Astrocyte (in vitro differentiated cells and primary cell): ENCODE measurements around the gene STOM.

Source experiments
- CTCF ChIP-seq: IDR thresholded peaks from 2 replicates; pipeline ENCODE4 v1.5.1; 2011; ENCODE audit warnings: low read depth, mild to moderate bottlenecking, inconsistent platforms, low read length, moderate library complexity; ENCODE audit not compliant: insufficient read depth
- EZH2 ChIP-seq: IDR thresholded peaks from 2 replicates; pipeline ENCODE4 v1.6.1; 2012; ENCODE audit warnings: mild to moderate bottlenecking, low read length, inconsistent platforms; ENCODE audit not compliant: insufficient read depth

- TF ChIP-seq CTCF (no peak), EZH2 (no peak)
These were observed 16.6 kb upstream of the STOM start for GRCh38 chr9:121386442-121387175.
